Suprapubic skin (tissue), 4 donors: Measurements from ENCODE around the gene CNN2. TPM values are rescaled to one million over a fixed set of nuclear protein-coding genes. Genes with fewer than 3 reads are reported as not detected.

Experiments used
- DNase-seq, 2 donors: peaks; one replicate each; pipeline ENCODE4 v3.0.0-alpha.2; 2019; ENCODE audit warnings: low spot score in 2 of 2
- H3K27ac ChIP-seq: fragments of 200-600 bp; sonication (generic); one replicate; pipeline ENCODE4 v1.5.1; 2019
- H3K27me3 ChIP-seq: fragments of 200-600 bp; sonication (generic); one replicate; pipeline ENCODE4 v1.5.1; 2019
- H3K36me3 ChIP-seq: fragments of 200-600 bp; sonication (generic); one replicate; pipeline ENCODE4 v1.5.1; 2019
- H3K4me1 ChIP-seq: fragments of 200-600 bp; sonication (generic); one replicate; pipeline ENCODE4 v1.5.1; 2019
- H3K4me3 ChIP-seq: fragments of 200-600 bp; sonication (generic); one replicate; pipeline ENCODE4 v1.5.1; 2019; ENCODE audit warnings: mild to moderate bottlenecking
- H3K9me3 ChIP-seq: fragments of 200-600 bp; sonication (generic); one replicate; pipeline ENCODE4 v1.5.1; 2019
- EP300 ChIP-seq: sonication (generic); formaldehyde crosslinking; IDR thresholded peaks from one replicate; pipeline ENCODE4 v1.6.1; 2017; ENCODE audit warnings: antibody characterized with exemption
- POLR2A ChIP-seq, 2 donors: fragments of 450-650 bp; IDR thresholded peaks; one replicate each; pipeline ENCODE4 v1.6.1; 2017; ENCODE audit warnings: antibody characterized with exemption in 2 of 2, mild to moderate bottlenecking in 2 of 2, moderate library complexity in 2 of 2
- POLR2AphosphoS5 ChIP-seq, 3 donors: sonication (generic); formaldehyde crosslinking; IDR thresholded peaks; one replicate each; pipeline ENCODE4 v1.6.1; 2017; ENCODE audit warnings: antibody characterized with exemption in 3 of 3
- WGBS: methylation state at CpG from one replicate; pipeline ENCODE4 v1.1.5; 2018; 5-methylcytosine and 5-hydroxymethylcytosine counted together
- total RNA-seq, 4 donors: library from RNA; depleted of rRNA; stranded (reverse); fragments of >200 nt; gene quantifications; one replicate each; pipeline ENCODE4 v1.1.0, GENCODE V29; 2016
- TF ChIP-seq, protein P1 (sequence below), 2 donors: fragments of 200-600 bp in 1 of 2; fragments of 450-650 bp in 1 of 2; sonication (generic) in 1 of 2; IDR thresholded peaks; one replicate each; pipeline ENCODE4 v1.5.1; 2016 to 2019; ENCODE audit warnings: antibody characterized with exemption in 2 of 2, mild to moderate bottlenecking in 1 of 2, moderate library complexity in 1 of 2

The CNN2 gene
- total RNA-seq, 4 donors from 2014 or later, result 44.0 to 75.1 (median 68.4) TPM

DNA sequence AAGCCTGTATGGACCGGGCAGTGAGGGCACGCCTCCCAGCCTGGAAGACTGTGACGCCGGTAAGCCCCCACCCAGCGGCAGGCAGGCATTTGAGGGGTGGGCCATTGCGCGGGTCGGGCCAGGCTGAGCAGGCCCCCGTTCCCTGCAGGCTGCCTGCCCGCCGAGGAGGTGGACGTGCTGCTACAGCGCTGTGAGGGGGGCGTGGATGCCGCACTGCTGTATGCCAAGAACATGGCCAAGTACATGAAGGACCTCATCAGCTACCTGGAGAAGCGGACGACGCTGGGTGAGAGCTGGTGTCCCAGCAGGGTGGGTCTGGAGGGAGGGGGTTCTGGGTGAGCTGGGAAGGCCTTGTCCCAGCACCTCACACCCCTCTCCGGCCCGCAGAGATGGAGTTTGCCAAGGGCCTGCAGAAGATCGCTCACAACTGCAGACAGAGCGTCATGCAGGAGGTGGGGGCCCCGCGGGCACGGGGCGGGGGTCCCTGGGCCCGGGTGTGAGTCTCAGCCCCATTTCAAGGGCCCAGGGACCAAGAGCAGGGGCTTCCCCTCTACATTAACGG, 47.6 kb downstream of the CNN2 start:
- Histone ChIP-seq H3K27me3 (peaks cover 15% of the 10 kb centered on the region), H3K9me3 (no peaks in the 10 kb centered on the region), H3K36me3 (no peaks in the 10 kb centered on the region), H3K27ac (no peak overlapping the region), H3K4me1 (peaks cover 47% of the 10 kb centered on the region), H3K4me3 (peak overlapping the region; percentile 33)
- TF ChIP-seq, protein P1, sequence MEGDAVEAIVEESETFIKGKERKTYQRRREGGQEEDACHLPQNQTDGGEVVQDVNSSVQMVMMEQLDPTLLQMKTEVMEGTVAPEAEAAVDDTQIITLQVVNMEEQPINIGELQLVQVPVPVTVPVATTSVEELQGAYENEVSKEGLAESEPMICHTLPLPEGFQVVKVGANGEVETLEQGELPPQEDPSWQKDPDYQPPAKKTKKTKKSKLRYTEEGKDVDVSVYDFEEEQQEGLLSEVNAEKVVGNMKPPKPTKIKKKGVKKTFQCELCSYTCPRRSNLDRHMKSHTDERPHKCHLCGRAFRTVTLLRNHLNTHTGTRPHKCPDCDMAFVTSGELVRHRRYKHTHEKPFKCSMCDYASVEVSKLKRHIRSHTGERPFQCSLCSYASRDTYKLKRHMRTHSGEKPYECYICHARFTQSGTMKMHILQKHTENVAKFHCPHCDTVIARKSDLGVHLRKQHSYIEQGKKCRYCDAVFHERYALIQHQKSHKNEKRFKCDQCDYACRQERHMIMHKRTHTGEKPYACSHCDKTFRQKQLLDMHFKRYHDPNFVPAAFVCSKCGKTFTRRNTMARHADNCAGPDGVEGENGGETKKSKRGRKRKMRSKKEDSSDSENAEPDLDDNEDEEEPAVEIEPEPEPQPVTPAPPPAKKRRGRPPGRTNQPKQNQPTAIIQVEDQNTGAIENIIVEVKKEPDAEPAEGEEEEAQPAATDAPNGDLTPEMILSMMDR (IDR thresholded peaks at IDR 0.05), result no peak
- TF ChIP-seq EP300, result no peak
- no peak for TF ChIP-seq POLR2A (IDR thresholded peaks at IDR 0.05)
- TF ChIP-seq POLR2AphosphoS5 (IDR thresholded peaks at IDR 0.05), result no peak
- 72% methylated on average over 11 of the region's 28 CpGs for WGBS
- DNase-seq, result no peak

DNA sequence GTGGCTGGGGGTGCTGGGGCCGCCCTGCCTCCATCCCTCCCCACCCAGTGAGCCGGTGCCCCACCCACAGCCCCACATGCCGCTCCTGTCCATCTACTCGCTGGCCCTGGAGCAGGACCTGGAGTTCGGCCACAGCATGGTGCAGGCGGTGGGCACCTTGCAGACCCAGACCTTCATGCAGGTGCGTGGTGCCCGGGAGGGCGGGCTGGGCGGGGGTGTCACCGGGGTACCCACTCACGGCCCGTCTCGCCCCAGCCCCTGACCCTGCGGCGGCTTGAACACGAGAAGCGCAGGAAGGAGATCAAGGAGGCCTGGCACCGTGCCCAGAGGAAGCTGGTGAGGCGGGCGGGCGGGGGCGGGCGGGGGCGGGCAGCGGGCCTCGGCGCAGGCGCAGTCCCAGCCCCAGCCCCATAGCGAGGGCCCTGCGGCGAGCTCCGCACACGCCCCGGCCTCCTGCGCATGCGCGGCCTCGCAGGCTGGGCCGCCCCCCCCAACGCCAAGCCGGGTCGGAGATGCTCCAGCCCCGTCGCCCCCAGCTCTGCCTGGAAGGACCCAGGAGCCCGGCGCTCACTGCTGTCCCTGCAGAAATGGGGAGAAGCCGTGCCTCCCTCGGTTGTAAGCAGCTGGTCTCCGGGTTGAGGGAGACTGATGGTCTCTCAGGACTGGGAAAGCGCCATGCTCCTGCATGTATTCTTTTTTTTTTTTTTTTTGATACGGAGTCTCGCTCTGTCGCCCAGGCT, 48.3 kb downstream of the CNN2 start:
- TF ChIP-seq POLR2A (IDR thresholded peaks at IDR 0.05) (no peak), POLR2AphosphoS5 (IDR thresholded peaks at IDR 0.05) (no peak), EP300 (no peak)
- TF ChIP-seq, protein P1 (IDR thresholded peaks at IDR 0.05), result no peak
- peaks cover 41% of the 10 kb centered on the region for H3K4me1 ChIP-seq
- H3K36me3 ChIP-seq, result peaks cover under 1% of the 10 kb centered on the region
- no peak overlapping the region for H3K27ac ChIP-seq
- H3K9me3 ChIP-seq, result no peaks in the 10 kb centered on the region
- peaks cover 10% of the 10 kb centered on the region for H3K27me3 ChIP-seq
- H3K4me3 ChIP-seq, result peak overlapping the region; percentile 33
- WGBS, result 44% methylated on average over 12 of the region's 54 CpGs
- peak; percentile 91 to 93 for DNase-seq

DNA sequence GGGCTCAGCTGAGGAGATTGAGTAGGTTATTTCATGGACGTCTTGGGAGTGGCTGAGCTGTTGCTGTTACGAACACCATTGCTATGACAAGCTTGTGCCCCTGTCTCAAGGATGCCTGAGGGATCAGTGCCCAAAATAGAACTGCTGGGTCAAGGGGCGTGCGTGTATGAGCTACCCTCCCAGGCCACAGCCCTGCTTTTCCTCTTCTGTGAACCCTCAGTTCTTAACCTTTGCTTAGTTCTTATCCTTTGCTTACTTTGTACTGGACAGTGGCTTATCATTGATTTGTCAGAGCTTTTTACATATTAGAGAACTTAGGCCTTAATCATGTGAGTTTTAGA, 49.6 kb downstream of the CNN2 start:
- TF ChIP-seq, protein P1 (IDR thresholded peaks at IDR 0.05), result no peak
- TF ChIP-seq EP300, result no peak
- TF ChIP-seq POLR2A (IDR thresholded peaks at IDR 0.05), result no peak
- no peak for TF ChIP-seq POLR2AphosphoS5 (IDR thresholded peaks at IDR 0.05)
- 68% methylated on average over 4 of the region's 4 CpGs for WGBS
- peaks cover 36% of the 10 kb centered on the region for H3K4me1 ChIP-seq
- H3K27me3 ChIP-seq, result peaks cover 3% of the 10 kb centered on the region
- peaks cover 12% of the 10 kb centered on the region for H3K36me3 ChIP-seq
- DNase-seq, result no peak
- no peaks in the 10 kb centered on the region for H3K9me3 ChIP-seq
- no peak overlapping the region for H3K27ac ChIP-seq
- no peak overlapping the region for H3K4me3 ChIP-seq

DNA sequence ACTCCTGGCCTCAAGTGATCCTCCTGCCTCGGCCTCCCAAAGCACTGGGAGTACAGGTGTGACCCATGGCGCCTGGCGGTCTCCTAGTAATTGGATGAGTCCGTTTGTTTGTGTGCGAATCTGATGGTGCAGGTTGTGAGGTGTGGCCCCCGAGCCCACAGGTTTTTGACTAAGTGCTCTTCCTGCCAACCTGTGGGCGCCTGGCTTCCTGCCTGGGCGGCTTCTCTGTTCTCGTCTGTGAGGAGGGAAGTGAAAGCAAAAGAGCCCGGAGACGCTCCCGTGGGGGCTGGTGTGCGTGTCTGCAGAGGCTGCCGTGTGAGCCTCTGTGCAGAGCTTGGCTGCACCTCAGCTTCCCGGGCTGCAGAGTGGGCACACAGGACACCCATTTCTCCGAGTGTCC, 50.5 kb downstream of the CNN2 start:
- Histone ChIP-seq H3K4me1 (peaks cover 37% of the 10 kb centered on the region), H3K9me3 (no peaks in the 10 kb centered on the region), H3K27ac (no peak overlapping the region), H3K36me3 (peaks cover 12% of the 10 kb centered on the region), H3K4me3 (peak overlapping the region; percentile 31), H3K27me3 (no peaks in the 10 kb centered on the region)
- peak in 1 of 2 donors; percentile 77 for DNase-seq
- WGBS, result 28% methylated on average over 12 of the region's 16 CpGs
- TF ChIP-seq POLR2AphosphoS5 (IDR thresholded peaks at IDR 0.05), result no peak
- TF ChIP-seq, protein P1 (IDR thresholded peaks at IDR 0.05), result no peak
- TF ChIP-seq EP300, result no peak
- no peak for TF ChIP-seq POLR2A (IDR thresholded peaks at IDR 0.05)

DNA sequence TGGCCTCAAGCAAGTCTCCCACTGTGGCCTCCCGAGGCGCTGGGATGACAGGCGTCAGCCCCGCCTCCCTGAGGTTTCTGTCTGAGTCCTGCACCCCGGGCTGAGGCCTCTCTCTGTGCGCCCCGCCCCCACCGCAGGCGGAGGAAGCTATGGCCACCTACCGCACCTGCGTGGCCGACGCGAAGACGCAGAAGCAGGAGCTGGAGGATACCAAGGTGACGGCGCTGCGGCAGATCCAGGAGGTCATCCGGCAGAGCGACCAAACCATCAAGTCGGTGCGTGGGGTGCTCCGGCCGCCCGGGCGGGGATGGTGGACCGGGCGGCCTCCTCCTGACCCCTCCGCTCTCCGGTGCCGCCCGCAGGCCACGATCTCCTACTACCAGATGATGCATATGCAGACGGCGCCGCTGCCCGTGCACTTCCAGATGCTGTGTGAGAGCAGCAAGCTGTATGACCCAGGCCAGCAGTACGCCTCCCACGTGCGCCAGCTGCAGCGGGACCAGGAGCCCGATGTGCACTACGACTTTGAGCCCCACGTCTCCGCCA, 53.2 kb downstream of the CNN2 start:
- Histone ChIP-seq H3K9me3 (no peaks in the 10 kb centered on the region), H3K4me3 (no peak overlapping the region), H3K4me1 (peaks cover 37% of the 10 kb centered on the region), H3K36me3 (peaks cover 12% of the 10 kb centered on the region), H3K27me3 (no peaks in the 10 kb centered on the region), H3K27ac (no peak overlapping the region)
- no peak for TF ChIP-seq EP300
- TF ChIP-seq, protein P1 (IDR thresholded peaks at IDR 0.05), result no peak
- no peak for TF ChIP-seq POLR2A (IDR thresholded peaks at IDR 0.05)
- no peak for TF ChIP-seq POLR2AphosphoS5 (IDR thresholded peaks at IDR 0.05)
- WGBS, result 92% methylated on average over 45 of the region's 45 CpGs
- no peak for DNase-seq
